ENCODE measurements around the gene ANO8. TPM values are rescaled to one million over a fixed set of nuclear protein-coding genes. Genes with fewer than 3 reads are reported as not detected.

The ANO8 gene
- total and polyA plus RNA-seq, 2 of the 8 experiments (the other 6 are each of a cell fraction or from before 2014, with no cell fraction given), result 9.5 to 20.7 TPM

DNA sequence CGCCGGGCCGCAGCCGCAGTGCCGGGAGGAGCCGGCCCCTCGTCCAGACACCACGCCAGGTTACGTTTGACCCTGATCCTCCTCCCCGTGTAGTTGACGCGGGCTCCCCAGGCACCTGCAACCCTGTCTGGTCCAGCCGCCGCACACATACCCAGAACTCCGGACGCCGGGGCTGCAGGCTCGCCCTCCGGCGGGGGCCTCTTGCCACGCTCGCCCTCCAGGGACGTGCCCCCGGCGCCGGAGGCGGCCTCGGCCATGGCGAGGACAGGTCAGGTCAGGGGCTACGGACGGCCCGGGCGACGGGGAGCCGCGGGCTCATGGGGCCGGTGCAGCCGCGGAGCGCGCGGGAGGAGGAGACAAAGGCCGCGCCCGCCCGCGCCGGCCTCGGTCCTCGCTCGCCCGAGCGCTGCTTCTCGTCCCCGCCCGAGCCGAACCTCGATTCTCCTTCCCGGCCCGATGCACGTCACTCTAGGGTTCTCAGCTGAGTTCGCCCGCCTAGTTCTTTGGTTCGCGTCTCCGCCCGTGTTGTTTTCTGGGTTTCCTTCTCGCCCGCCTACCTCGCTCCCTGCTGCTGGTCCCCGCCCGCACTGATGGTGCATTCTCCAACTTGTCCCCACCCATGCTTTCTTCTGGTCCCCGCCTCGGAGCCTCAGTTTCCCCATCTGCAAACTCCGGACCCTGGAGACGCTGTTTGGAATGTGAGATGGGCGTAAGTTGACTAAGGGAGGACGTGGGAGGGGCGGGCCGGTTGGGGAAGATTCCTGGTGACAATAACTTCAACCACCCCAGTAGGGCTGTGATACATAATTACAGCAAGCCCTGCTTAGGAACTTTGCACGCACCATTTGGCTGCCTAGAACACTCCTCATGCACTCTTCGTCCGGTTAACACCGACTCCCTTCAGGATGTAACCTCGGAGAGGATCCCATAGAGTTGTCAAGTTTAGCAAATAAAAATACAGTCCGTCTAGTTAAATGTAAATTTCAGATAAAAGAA, at the start of gene ANO8 (continued):
- peak; percentile 89 for TF ChIP-seq CREB1 (IDR thresholded peaks at IDR 0.05)
- TF ChIP-seq RXRA (IDR thresholded peaks at IDR 0.05; ENCODE audit: insufficient read depth, low read depth, low read length), result no peak
- TF ChIP-seq BACH1 (IDR thresholded peaks at IDR 0.05; ENCODE audit: low read length), result no peak
- no peak for TF ChIP-seq EGR1 (IDR thresholded peaks at IDR 0.05; ENCODE audit: borderline replicate concordance, low read depth, low read length)
- no peak for TF ChIP-seq SIX5 (IDR thresholded peaks at IDR 0.05; ENCODE audit: low read depth, low read length)
- TF ChIP-seq BCL11A (IDR thresholded peaks at IDR 0.05; ENCODE audit: low read depth in 2 of 2, low read length in 2 of 2), result no peak
- TF ChIP-seq HDAC6 (IDR thresholded peaks at IDR 0.05; ENCODE audit: low read depth, low read length), result no peak
- TF ChIP-seq BRCA1 (IDR thresholded peaks at IDR 0.05; ENCODE audit: low read depth, low read length), result no peak
- peak; percentile 58; the same call in 1 of the 2 replicates for TF ChIP-seq CHD2 (IDR thresholded peaks at IDR 0.05; ENCODE audit: low read length)
- TF ChIP-seq CBX8 (IDR thresholded peaks at IDR 0.05; ENCODE audit: borderline replicate concordance, low read depth, low read length), result no peak
- TF ChIP-seq YY1 (IDR thresholded peaks at IDR 0.05; ENCODE audit: low read depth, low read length), result 0 out of 2 replicates have a peak, but pooled peaks have one; percentile 19
- TF ChIP-seq POU5F1 (IDR thresholded peaks at IDR 0.05; ENCODE audit: low read depth, low read length), result no peak
- peak in 1 of 2 experiments; percentile 94; a peak in 1 of 4 replicates for TF ChIP-seq SIN3A (conservative IDR thresholded peaks at IDR 0.05 in 1 of 2, IDR thresholded peaks at IDR 0.05 in 1 of 2; ENCODE audit: low read depth in 1 of 2, low read length in 2 of 2)

Data from H1 (cell line).